Measurements from ENCODE around the gene YEATS2. TPM values are rescaled to one million over a fixed set of nuclear protein-coding genes. Genes with fewer than 3 reads are reported as not detected.

YEATS2 gene
- total RNA-seq, 1 donor: 30.3 TPM

DNA sequence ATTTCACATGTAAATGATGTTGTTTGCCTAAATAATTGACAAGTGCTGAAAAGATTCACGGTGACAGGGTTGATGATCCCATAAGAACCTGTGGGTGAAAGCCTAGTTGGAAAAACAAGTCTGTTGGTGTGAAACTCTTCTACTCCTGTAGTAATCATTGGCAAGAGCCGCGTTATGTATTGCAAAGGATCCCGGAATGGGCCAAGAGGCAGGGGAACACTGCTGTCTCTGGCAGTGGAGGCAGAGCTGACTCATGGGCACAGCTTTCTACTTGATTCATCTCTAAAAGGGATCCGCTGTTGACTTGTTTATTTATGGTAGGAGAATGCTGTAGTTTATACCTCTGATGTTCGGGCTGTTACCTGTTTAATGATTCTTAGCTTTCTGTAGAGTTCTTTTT, 64.7 kb downstream of the YEATS2 start:
- no peak overlapping the region for H3K4me3 ChIP-seq (ENCODE audit: low read depth, low read length)
- TF ChIP-seq, protein P1, sequence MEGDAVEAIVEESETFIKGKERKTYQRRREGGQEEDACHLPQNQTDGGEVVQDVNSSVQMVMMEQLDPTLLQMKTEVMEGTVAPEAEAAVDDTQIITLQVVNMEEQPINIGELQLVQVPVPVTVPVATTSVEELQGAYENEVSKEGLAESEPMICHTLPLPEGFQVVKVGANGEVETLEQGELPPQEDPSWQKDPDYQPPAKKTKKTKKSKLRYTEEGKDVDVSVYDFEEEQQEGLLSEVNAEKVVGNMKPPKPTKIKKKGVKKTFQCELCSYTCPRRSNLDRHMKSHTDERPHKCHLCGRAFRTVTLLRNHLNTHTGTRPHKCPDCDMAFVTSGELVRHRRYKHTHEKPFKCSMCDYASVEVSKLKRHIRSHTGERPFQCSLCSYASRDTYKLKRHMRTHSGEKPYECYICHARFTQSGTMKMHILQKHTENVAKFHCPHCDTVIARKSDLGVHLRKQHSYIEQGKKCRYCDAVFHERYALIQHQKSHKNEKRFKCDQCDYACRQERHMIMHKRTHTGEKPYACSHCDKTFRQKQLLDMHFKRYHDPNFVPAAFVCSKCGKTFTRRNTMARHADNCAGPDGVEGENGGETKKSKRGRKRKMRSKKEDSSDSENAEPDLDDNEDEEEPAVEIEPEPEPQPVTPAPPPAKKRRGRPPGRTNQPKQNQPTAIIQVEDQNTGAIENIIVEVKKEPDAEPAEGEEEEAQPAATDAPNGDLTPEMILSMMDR (IDR thresholded peaks at IDR 0.05; ENCODE audit: insufficient read depth, low read length): no peak
- no peak for DNase-seq (ENCODE audit: low read depth)

DNA sequence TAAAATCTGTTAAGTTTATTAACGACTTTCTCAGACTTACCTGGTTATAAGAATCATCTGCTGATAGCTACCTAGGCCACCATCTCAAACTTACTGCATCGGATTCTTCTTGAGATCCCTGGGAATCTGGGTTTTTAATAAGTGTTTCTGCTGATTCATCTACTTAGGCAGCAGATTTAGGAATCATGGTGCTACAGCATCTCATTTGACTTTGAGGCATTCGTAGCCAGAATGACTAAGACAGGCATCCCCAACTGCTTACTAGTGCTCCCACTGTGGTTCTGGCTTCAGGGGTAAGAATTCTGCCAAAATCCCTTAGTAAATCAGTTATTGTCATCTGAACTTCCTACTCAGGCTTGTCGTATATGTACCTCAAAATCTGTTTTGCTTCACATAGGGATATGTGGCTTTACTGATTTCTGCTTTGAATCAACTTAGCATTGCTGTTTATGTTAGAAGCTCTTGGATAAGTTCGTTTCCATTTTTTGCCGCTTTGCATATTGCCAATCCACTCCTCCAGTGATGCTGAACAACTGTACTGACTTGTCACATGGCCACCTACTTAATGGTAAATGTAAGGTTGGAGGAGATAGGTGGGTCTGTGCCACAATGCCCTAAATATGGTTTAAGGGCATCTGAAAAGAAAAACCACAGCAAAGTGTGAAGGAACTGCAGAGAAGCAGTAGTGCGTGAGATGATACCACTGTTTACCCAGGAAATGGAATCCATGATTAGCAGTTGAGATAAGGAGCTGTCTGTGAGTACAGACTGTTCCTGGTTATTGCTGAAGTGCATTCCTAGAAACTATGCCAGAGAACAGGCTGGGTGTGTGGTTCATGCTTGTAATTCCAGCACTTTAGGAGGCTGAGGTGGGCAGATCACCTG, 67.5 kb downstream of the YEATS2 start:
- peak; percentile 68 for DNase-seq (ENCODE audit: low read depth)
- no peak overlapping the region for H3K4me3 ChIP-seq (ENCODE audit: low read depth, low read length)
- TF ChIP-seq, protein P1 (IDR thresholded peaks at IDR 0.05; ENCODE audit: insufficient read depth, low read length): no peak

DNA sequence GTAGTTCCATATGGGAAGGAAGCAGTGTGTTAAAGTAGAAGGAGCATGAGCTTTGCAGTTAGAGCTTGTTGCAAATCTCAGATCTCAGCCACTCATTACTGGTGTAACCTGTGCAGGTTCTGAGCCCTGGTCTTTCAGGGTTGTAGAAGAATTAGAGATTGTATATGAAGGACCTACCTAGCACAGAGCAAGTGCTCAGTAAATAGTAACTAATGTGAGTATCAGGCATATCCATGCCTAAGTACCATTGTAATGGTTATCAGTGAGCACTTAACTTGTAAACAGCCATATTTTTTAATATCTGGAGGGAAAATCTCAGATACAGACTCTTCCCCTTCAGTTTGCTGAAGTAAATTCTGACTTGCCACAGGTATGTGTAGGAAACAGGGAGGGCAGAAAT, 68.5 kb downstream of the YEATS2 start:
- H3K4me3 ChIP-seq (ENCODE audit: low read depth, low read length): no peak overlapping the region
- DNase-seq (ENCODE audit: low read depth): no peak
- TF ChIP-seq, protein P1 (IDR thresholded peaks at IDR 0.05; ENCODE audit: insufficient read depth, low read length): no peak

- no peak overlapping the region for H3K4me3 ChIP-seq (ENCODE audit: low read depth, low read length)
- peak; percentile 75 for DNase-seq (ENCODE audit: low read depth)
- TF ChIP-seq, protein P1 (IDR thresholded peaks at IDR 0.05; ENCODE audit: insufficient read depth, low read length): peak; percentile 83
Measured at GRCh38 chr3:183766745-183767606, 69.4 kb downstream of the YEATS2 start.

GRCh38 chr3:183768114-183768513, 70.5 kb downstream of the YEATS2 start:
- TF ChIP-seq, protein P1 (IDR thresholded peaks at IDR 0.05; ENCODE audit: insufficient read depth, low read length): no peak
- no peak overlapping the region for H3K4me3 ChIP-seq (ENCODE audit: low read depth, low read length)

DNA sequence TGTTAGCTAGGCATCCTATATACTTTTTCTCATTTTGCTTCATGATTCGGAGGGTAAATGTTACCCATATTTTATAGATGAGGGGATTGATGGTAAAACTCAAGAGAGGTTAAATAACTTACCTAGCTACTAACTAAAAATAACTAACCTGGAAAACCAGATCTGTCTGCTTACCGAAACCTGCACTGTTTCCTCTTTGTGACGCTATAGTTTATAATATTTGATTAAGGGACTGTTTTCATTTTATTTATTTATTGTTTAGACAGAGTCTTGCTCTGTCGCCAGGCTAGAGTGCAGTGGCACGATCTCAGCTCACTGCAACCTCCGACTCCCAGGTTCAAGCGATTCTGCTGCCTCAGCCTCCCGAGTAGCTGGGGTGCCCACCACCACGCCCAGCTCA, 71.9 kb downstream of the YEATS2 start:
- TF ChIP-seq, protein P1 (IDR thresholded peaks at IDR 0.05; ENCODE audit: insufficient read depth, low read length): no peak
- DNase-seq (ENCODE audit: low read depth): no peak
- H3K4me3 ChIP-seq (ENCODE audit: low read depth, low read length): no peak overlapping the region

More at GRCh38 chr3:183768114-183768513, 70.5 kb downstream of the YEATS2 start:
- no peak for DNase-seq (ENCODE audit: low read depth)

All from fibroblast of the aortic adventitia (primary cell).